HepG2 (cell line): ENCODE measurements around the gene TRRAP. TPM values are rescaled to one million over a fixed set of nuclear protein-coding genes. Genes with fewer than 3 reads are reported as not detected.

Experiments
- ATAC-seq: fragments of 200-7000 bp; cut with Tn5 transposase; 3 replicates; pipeline ENCODE4 v1.9.1; 2020; ENCODE audit warnings: mild to moderate bottlenecking, moderate library complexity
- BruUV-seq: library from RNA; stranded (reverse); fragments of 400-500 nt; replicated peaks from 2 replicates; lab custom pipeline; 2021; lab: Mats Ljungman, UMichigan
- CTCF ChIA-PET: fragments of 300-600 bp; formaldehyde crosslinking; extraction: SDS; loops from one replicate; lab custom pipeline; 2021; ENCODE audit warnings: low total read pairs, inconsistent platforms, low intra/inter-chr PET ratio; lab: Yijun Ruan, JAX
- POLR2A ChIA-PET: fragments of 350-600 bp; sonication (Branson Sonifier 250); formaldehyde crosslinking; loops from one replicate; lab custom pipeline; 2020; ENCODE audit warnings: antibody characterized with exemption, inconsistent platforms; lab: Yijun Ruan, JAX
- DNase-seq: peaks from one replicate; pipeline ENCODE4 v3.0.0-alpha.2; 2015; ENCODE audit warnings: low spot score
- FAIRE-seq: peaks from 3 replicates; lab custom pipeline; 2011; peaks lifted over from hg19 to GRCh38; lab: Jason Lieb, UNC
- H2AFZ ChIP-seq: one replicate; pipeline ENCODE4 v1.6.1; 2011; ENCODE audit warnings: low read length, inconsistent platforms
- H3K27ac ChIP-seq: fragments of 300-600 bp; 3 replicates; pipeline ENCODE4 v1.8.0; 2011; ENCODE audit warnings: mixed run types, mild to moderate bottlenecking, mixed read lengths, low read length, inconsistent platforms; ENCODE audit not compliant: insufficient read depth; ENCODE audit errors: extremely low read length
- H3K27me3 ChIP-seq, 2 experiments: fragments of 200-600 bp in 1 of 2; 2 replicates in 1 of 2; 3 replicates in 1 of 2; pipeline versions ENCODE4 v1.6.0 to v1.8.0; 2011; ENCODE audit warnings: low read length in 2 of 2, mild to moderate bottlenecking in 2 of 2, moderate library complexity in 2 of 2, inconsistent platforms in 1 of 2; ENCODE audit not compliant: insufficient read depth in 2 of 2, control insufficient read depth in 1 of 2
- H3K36me3 ChIP-seq, 2 experiments: fragments of 200-600 bp in 1 of 2; replicated peaks in 1 of 2; 2 replicates in 1 of 2; 3 replicates in 1 of 2; pipeline versions ENCODE4 v1.5.1 to v1.8.0; 2011; ENCODE audit warnings: low read length in 2 of 2, inconsistent platforms in 1 of 2; ENCODE audit not compliant: insufficient read depth in 2 of 2, control insufficient read depth in 1 of 2
- H3K4me1 ChIP-seq: 2 replicates; pipeline ENCODE4 v1.5.1; 2012; ENCODE audit warnings: low read length, inconsistent platforms; ENCODE audit not compliant: insufficient read depth
- H3K4me2 ChIP-seq: 2 replicates; pipeline ENCODE4 v1.6.0; 2011; ENCODE audit warnings: low read depth, low read length, inconsistent platforms
- H3K4me3 ChIP-seq, 3 experiments: fragments of 200-600 bp in 1 of 3; sonication (generic), shearing (Covaris generic) in 1 of 3; replicated peaks in 1 of 3; 2 replicates each; pipeline ENCODE4 v1.5.1; 2011 to 2016; ENCODE audit warnings: low read length in 3 of 3, inconsistent platforms in 2 of 3, low read depth in 2 of 3, mild to moderate bottlenecking in 2 of 3, control low read depth in 1 of 3, mixed read lengths in 1 of 3; ENCODE audit not compliant: insufficient read depth in 1 of 3
- H3K79me2 ChIP-seq: one replicate; pipeline ENCODE4 v1.6.1; 2011; ENCODE audit warnings: low read length, inconsistent platforms; ENCODE audit not compliant: insufficient read depth
- H3K9ac ChIP-seq: 2 replicates; pipeline ENCODE4 v1.6.0; 2011; ENCODE audit warnings: mild to moderate bottlenecking, low read depth, low read length, inconsistent platforms; ENCODE audit not compliant: insufficient read depth
- H3K9me3 ChIP-seq: 2 replicates; pipeline ENCODE4 v1.5.1; 2012; ENCODE audit warnings: mild to moderate bottlenecking, low read length
- H4K20me1 ChIP-seq: 2 replicates; pipeline ENCODE4 v1.6.0; 2011; ENCODE audit warnings: inconsistent platforms, mild to moderate bottlenecking, low read length, moderate library complexity; ENCODE audit not compliant: insufficient read depth
- HDAC6 ChIP-seq: fragments of 200-600 bp; sonication (generic); IDR thresholded peaks from 2 replicates; pipeline ENCODE4 v1.7.0; 2017; ENCODE audit warnings: mild to moderate bottlenecking, antibody characterized with exemption, low read length, low read depth
- HNRNPLL ChIP-seq: fragments of 200-400 bp; formaldehyde crosslinking; IDR thresholded peaks from 2 replicates; pipeline ENCODE4 v1.6.1; 2017; ENCODE audit warnings: mild to moderate bottlenecking, low read depth, low read length; ENCODE audit not compliant: poor library complexity, severe bottlenecking
- NFKB2 ChIP-seq: sonication (generic); formaldehyde crosslinking; IDR thresholded peaks from 2 replicates; pipeline ENCODE4 v1.4.0; 2020; ENCODE audit warnings: missing genetic modification reagents, borderline replicate concordance
- NFKBIZ ChIP-seq: IDR thresholded peaks from 2 replicates; pipeline ENCODE4 v1.6.1; 2018; ENCODE audit warnings: missing genetic modification reagents, missing compliant biosample characterization
- RELA ChIP-seq: sonication (generic); formaldehyde crosslinking; IDR thresholded peaks from 2 replicates; pipeline ENCODE4 v1.4.0; 2020; ENCODE audit warnings: missing genetic modification reagents
- YEATS2 ChIP-seq: sonication (generic); formaldehyde crosslinking; IDR thresholded peaks from 2 replicates; pipeline ENCODE4 v1.4.0; 2020; ENCODE audit warnings: missing genetic modification reagents, borderline replicate concordance
- YY1 ChIP-seq: IDR thresholded peaks from 2 replicates; pipeline ENCODE4 v1.6.1; 2011; ENCODE audit warnings: low read length, low read depth, moderate library complexity, mild to moderate bottlenecking; ENCODE audit not compliant: insufficient read depth, insufficient replicate concordance
- ZBTB20 ChIP-seq: sonication (generic); formaldehyde crosslinking; IDR thresholded peaks from 2 replicates; pipeline ENCODE4 v1.8.1; 2023; ENCODE audit warnings: missing genetic modification reagents, low read depth, mild to moderate bottlenecking, borderline replicate concordance
- ZFP36 ChIP-seq: fragments of 150-350 bp; IDR thresholded peaks from 2 replicates; pipeline ENCODE4 v1.6.1; 2018; ENCODE audit warnings: borderline replicate concordance, low read length, low read depth; ENCODE audit not compliant: partially characterized antibody
- ZNF124 ChIP-seq: sonication (generic); formaldehyde crosslinking; IDR thresholded peaks from 2 replicates; pipeline ENCODE4 v1.4.0; 2020; ENCODE audit warnings: missing genetic modification reagents
- ZNF598 ChIP-seq: sonication (generic); formaldehyde crosslinking; IDR thresholded peaks from 2 replicates; pipeline ENCODE4 v1.5.1; 2020; ENCODE audit warnings: mild to moderate bottlenecking, missing genetic modification reagents, borderline replicate concordance
- WGBS: methylation state at CpG from one replicate; pipeline ENCODE4 v1.1.6; 2017; ENCODE audit warnings: low lambda C conversion rate; 5-methylcytosine and 5-hydroxymethylcytosine counted together
- in situ Hi-C: cut with HindIII; loops from 2 replicates; pipeline ENCODE4 v1.10.0; 2017; ENCODE audit warnings: low pct_unique_long_range_greater_than_20kb; ENCODE audit not compliant: extremely low pct_ligation_motif_present
- intact Hi-C: fragments of 100-400 bp; cut with micrococcal nuclease; formaldehyde crosslinking; loops from one replicate; pipeline ENCODE4 v1.10.0; 2022; ENCODE audit not compliant: unreplicated experiment
- polyA plus RNA-seq, 8 experiments: library from polyadenylated mRNA; depleted of rRNA in 3 of 8; stranded (reverse) in 7 of 8; unstranded in 1 of 8; fragments of >200 nt; fragmentation: Illumina TruSeq in 4 of 8; extraction: Trizol in 4 of 8; gene quantifications; 2 replicates each; pipeline versions ENCODE4 v1.2.1 to v1.2.3, GENCODE V29; 2011 to 2016; ENCODE audit warnings: low read depth in 4 of 8, missing spikeins in 1 of 8, mixed read lengths in 1 of 8; ENCODE audit not compliant: insufficient read depth in 1 of 8
- total RNA-seq, 5 experiments: library from RNA; depleted of rRNA; stranded (reverse); fragments of >200 nt; fragmentation: Illumina TruSeq; extraction: Trizol; gene quantifications; 2 replicates each; pipeline ENCODE4 v1.2.3, GENCODE V29; 2016; ENCODE audit warnings: low read depth in 1 of 5
- TF ChIP-seq, protein P1 (sequence below): sonication (generic); formaldehyde crosslinking; IDR thresholded peaks from 2 replicates; pipeline ENCODE4 v1.8.1; 2023; ENCODE audit warnings: missing genetic modification reagents, inconsistent platforms, borderline replicate concordance

TRRAP gene
- total and polyA plus RNA-seq, 2 of the 13 experiments (the other 11 are each of a cell fraction or from before 2014, with no cell fraction given): 8.6 to 10.5 TPM

DNA sequence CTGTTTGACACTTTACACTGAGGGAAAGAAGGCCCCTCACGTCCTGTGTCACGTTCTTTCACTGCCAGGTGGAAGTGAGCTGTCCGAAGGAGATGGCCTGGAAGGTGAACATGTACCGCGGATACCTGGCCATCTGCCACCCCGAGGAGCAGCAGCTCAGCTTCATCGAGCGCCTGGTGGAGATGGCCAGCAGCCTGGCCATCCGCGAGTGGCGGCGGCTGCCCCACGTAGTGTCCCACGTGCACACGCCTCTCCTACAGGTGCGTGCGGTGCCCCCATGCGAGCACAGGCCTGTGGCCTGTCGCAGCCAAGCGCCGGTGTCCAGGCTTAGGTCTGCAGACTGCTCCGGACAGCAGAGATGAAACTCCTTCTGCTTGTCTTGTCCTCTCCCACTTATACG is 103.4 kb downstream of the TRRAP start:
- intact Hi-C loops: no loop called here
- H3K9ac ChIP-seq: no peak overlapping the region
- no peaks in the 10 kb centered on the region for H3K27me3 ChIP-seq
- POLR2A ChIA-PET: interaction anchor here (0.6 kb wide), 1 partner anchor 231 kb away, joined by 4 read pairs; no protein-coding TSS in a partner anchor
- TF ChIP-seq HNRNPLL (no peak), ZNF598 (CRISPR knock-in tag) (no peak), NFKBIZ (CRISPR knock-in tag) (no peak), YEATS2 (CRISPR knock-in tag) (no peak), HDAC6 (no peak), NFKB2 (CRISPR knock-in tag) (no peak)
- FAIRE-seq (no peak), ATAC-seq (no peak), DNase-seq (no peak)
- BruUV-seq: no TSS peak
- CTCF ChIA-PET: no interaction called here
- H2AFZ ChIP-seq: no peak overlapping the region
- no peak overlapping the region for H3K4me2 ChIP-seq
- H3K36me3 ChIP-seq: peaks cover 34 to 87% of the 10 kb centered on the region in 2 experiments
- no peaks in the 10 kb centered on the region for H3K9me3 ChIP-seq
- WGBS: 98% methylated on average over 10 of the region's 23 CpGs
- H3K4me1 ChIP-seq: no peaks in the 10 kb centered on the region
- no peak overlapping the region for H3K4me3 ChIP-seq
- in situ Hi-C loops: no loop called here
- no peaks in the 10 kb centered on the region for H3K79me2 ChIP-seq
- H3K27ac ChIP-seq: no peak overlapping the region
- H4K20me1 ChIP-seq: no peaks in the 10 kb centered on the region

GRCh38 chr7:98982686-98983085 is 104.4 kb downstream of the TRRAP start:
- no peak overlapping the region for H3K9ac ChIP-seq
- CTCF ChIA-PET: no interaction called here
- H3K4me3 ChIP-seq: no peak overlapping the region
- TF ChIP-seq, protein P1, sequence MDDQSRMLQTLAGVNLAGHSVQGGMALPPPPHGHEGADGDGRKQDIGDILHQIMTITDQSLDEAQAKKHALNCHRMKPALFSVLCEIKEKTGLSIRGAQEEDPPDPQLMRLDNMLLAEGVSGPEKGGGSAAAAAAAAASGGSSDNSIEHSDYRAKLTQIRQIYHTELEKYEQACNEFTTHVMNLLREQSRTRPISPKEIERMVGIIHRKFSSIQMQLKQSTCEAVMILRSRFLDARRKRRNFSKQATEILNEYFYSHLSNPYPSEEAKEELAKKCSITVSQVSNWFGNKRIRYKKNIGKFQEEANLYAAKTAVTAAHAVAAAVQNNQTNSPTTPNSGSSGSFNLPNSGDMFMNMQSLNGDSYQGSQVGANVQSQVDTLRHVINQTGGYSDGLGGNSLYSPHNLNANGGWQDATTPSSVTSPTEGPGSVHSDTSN (CRISPR knock-in tag): no peak
- TF ChIP-seq ZNF124 (CRISPR knock-in tag) (no peak), ZBTB20 (CRISPR knock-in tag) (no peak), RELA (CRISPR knock-in tag) (no peak), ZFP36 (no peak), YY1 (no peak)
- POLR2A ChIA-PET: no interaction called here
- BruUV-seq: no TSS peak
- WGBS: 91% methylated on average over 8 of the region's 8 CpGs
- H3K27me3 ChIP-seq: no peaks in the 10 kb centered on the region
- intact Hi-C loops (no loop called here), in situ Hi-C loops (no loop called here)
- H4K20me1 ChIP-seq: no peaks in the 10 kb centered on the region
- no peaks in the 10 kb centered on the region for H3K4me1 ChIP-seq
- no peak for FAIRE-seq
- H3K27ac ChIP-seq: no peak overlapping the region
- no peak overlapping the region for H2AFZ ChIP-seq
- DNase-seq: no peak
- H3K9me3 ChIP-seq: no peaks in the 10 kb centered on the region
- ATAC-seq: no peak
- H3K79me2 ChIP-seq: no peaks in the 10 kb centered on the region
- no peak overlapping the region for H3K4me2 ChIP-seq
- peaks cover 32 to 80% of the 10 kb centered on the region in 2 experiments for H3K36me3 ChIP-seq
